OCI-LY3 (cell line): ENCODE results near the gene EGF.

Experiments
- CTCF ChIP-seq: fragments of 200-600, 300-600 bp; sonication (generic); IDR thresholded peaks from 2 replicates; pipeline ENCODE4 v1.5.1; 2014; ENCODE audit warnings: antibody characterized with exemption, low read length, low read depth
- EZH2phosphoT487 ChIP-seq: fragments of 200-600 bp; shearing (Covaris generic); IDR thresholded peaks from 2 replicates; pipeline ENCODE4 v1.6.1; 2018; ENCODE audit warnings: antibody characterized with exemption, mixed run types, low read depth

GRCh38 chr4:109912706-109913595 is at the start of gene EGF:
- TF ChIP-seq CTCF = no peak
- TF ChIP-seq EZH2phosphoT487 = no peak
